ENCODE results near the gene LCLAT1.

GRCh38 chr2:30612371-30612770 is 165.3 kb downstream of the LCLAT1 start:
- no peak for TF ChIP-seq CTCF (optimal IDR thresholded peaks at IDR 0.05 in 1 of 3, IDR thresholded peaks at IDR 0.05 in 1 of 3, conservative IDR thresholded peaks at IDR 0.05 in 1 of 3; ENCODE audit: extremely low read depth in 1 of 3, insufficient read depth in 2 of 3, low read length in 3 of 3)
- no peak for TF ChIP-seq EZH2 (IDR thresholded peaks at IDR 0.05; ENCODE audit: low read length)
